Measurements from ENCODE around the gene MYRF. TPM values are rescaled to one million over a fixed set of nuclear protein-coding genes. Genes with fewer than 3 reads are reported as not detected.

The MYRF gene
- total RNA-seq, 4 donors from 2014 or later, result 0.11 to 0.83 (median 0.27) TPM; not detected in 1

DNA sequence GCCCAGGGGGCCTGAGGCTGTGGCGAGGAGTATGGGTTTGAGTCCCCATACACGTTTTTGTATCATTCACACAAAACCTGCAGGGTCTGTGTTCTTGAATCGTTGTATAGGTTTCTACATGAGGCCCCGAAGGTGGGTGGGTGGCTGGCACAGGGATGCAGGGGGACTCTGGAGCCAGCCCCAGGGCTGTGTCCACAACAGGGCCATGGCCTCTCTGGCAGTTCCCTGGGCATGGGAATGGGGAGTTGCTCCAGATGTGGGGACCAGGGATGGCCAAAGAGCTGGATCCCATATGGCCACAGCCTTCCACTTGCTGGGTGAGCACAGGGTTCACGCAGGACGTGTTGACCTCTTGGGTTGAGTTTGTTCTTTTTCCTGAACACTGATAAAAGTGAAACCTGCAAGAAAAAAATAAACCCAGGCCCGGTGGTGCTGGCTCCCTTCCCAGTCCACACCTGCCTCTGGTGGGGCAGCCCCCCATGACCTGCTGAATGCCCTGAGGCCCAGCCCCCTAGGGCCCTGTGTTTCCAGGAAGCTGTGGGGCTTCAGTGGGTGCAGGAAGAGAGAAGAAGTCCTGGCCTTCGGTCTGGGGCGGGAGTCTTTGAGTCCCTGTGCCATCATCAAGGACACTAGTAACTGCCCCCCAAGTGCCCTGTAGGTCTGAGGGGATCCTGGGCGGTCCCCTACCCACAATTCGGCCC lies 16.1 kb downstream of the MYRF start:
- Histone ChIP-seq H3K4me3 (replicated peaks in 1 of 3) (no peak overlapping the region), H3K27ac (no peak overlapping the region), H3K36me3 (no peaks in the 10 kb centered on the region), H3K9me3 (no peaks in the 10 kb centered on the region), H3K4me1 (peaks cover 0 to 5% of the 10 kb centered on the region in 2 donors), H3K27me3 (no peaks in the 10 kb centered on the region)
- 61 to 65% methylated on average over 8 to 9 of the region's 11 CpGs for WGBS, 2 donors
- no peak for TF ChIP-seq POLR2A (IDR thresholded peaks at IDR 0.05)
- TF ChIP-seq, protein P1, sequence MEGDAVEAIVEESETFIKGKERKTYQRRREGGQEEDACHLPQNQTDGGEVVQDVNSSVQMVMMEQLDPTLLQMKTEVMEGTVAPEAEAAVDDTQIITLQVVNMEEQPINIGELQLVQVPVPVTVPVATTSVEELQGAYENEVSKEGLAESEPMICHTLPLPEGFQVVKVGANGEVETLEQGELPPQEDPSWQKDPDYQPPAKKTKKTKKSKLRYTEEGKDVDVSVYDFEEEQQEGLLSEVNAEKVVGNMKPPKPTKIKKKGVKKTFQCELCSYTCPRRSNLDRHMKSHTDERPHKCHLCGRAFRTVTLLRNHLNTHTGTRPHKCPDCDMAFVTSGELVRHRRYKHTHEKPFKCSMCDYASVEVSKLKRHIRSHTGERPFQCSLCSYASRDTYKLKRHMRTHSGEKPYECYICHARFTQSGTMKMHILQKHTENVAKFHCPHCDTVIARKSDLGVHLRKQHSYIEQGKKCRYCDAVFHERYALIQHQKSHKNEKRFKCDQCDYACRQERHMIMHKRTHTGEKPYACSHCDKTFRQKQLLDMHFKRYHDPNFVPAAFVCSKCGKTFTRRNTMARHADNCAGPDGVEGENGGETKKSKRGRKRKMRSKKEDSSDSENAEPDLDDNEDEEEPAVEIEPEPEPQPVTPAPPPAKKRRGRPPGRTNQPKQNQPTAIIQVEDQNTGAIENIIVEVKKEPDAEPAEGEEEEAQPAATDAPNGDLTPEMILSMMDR (IDR thresholded peaks at IDR 0.05), result no peak
- intact Hi-C loops (cut with DNase I), result no loop called here
- DNase-seq, result no peak

DNA sequence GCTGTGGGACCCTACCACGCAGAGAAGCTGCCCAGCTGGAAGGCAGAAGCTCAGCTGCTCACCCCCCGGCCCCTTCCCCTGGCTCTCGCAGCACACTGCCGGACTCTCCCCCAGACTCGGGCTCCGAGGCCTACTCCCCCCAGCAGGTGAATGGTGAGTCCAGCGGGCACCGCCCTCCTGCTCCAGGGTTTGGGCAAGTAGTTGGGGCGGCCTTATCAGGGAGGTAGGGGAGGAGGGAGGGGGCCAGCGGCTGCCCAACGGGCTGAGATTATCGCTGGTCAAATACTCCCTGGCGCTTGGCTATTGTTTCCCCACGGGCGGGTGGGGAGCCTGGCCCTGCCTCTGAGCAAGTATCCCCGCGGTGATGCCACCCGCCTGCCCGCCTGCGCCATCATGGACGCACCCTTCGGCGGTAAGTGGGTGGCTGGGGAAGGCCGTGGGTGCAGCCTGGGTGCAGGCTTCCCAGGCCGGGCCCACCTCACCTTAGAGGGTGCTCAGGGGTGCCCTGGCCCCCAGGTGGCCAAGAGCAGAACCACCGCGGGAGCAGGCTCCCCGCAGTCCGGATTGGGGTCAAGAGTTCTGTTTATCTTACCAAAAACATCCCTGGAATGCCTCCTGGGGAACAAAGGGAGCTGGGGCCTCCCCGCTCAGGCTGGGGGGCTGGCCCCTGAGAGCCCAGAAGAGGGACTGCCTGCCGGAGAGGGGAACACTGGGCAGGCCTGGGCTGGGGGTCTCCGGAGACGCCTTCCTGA lies 16.9 kb downstream of the MYRF start:
- H3K27ac ChIP-seq, result no peak overlapping the region
- H3K4me1 ChIP-seq, result peaks cover 0 to 5% of the 10 kb centered on the region in 2 donors
- H3K4me3 ChIP-seq (replicated peaks in 1 of 3), result no peak overlapping the region
- intact Hi-C loops (cut with DNase I), result no loop called here
- 79 to 81% methylated on average over 9 to 10 of the region's 33 CpGs for WGBS, 2 donors
- TF ChIP-seq, protein P1 (IDR thresholded peaks at IDR 0.05), result no peak
- TF ChIP-seq POLR2A (IDR thresholded peaks at IDR 0.05), result no peak
- no peaks in the 10 kb centered on the region for H3K9me3 ChIP-seq
- DNase-seq, result no peak
- no peaks in the 10 kb centered on the region for H3K27me3 ChIP-seq
- H3K36me3 ChIP-seq, result no peaks in the 10 kb centered on the region

DNA sequence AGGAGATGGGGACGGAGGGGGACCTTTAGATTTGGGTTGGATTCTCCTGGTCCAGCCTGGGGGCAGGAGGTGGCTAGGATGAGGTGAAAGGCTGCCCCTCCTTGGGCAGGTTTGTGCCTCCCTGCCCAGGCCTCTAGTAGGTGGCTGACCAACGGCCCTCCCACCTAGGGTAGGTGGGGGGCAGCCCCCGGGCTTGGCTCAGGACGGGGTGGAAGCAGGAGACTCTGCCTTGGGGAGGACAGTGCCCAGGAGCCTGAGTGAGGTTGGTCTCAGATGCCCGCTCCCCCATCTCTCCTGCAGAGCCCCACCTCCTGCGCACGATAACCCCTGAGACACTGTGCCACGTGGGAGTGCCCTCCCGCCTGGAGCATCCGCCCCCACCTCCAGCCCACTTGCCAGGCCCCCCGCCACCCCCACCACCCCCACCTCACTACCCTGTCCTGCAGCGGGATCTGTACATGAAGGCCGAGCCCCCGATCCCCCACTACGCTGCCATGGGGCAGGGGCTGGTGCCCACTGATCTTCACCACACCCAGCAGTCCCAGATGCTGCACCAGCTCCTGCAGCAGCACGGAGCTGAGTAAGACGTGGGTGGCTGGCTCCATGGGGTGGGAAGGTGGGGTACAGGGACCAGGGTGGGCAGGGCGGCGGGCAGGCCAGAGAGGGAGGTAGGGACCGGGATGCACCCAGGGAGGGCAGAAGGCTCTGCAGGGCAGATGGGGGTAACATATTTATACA lies 17.7 kb downstream of the MYRF start:
- intact Hi-C loops (cut with DNase I), result no loop called here
- Histone ChIP-seq H3K27ac (no peak overlapping the region), H3K4me3 (replicated peaks in 1 of 3) (no peak overlapping the region)

DNA sequence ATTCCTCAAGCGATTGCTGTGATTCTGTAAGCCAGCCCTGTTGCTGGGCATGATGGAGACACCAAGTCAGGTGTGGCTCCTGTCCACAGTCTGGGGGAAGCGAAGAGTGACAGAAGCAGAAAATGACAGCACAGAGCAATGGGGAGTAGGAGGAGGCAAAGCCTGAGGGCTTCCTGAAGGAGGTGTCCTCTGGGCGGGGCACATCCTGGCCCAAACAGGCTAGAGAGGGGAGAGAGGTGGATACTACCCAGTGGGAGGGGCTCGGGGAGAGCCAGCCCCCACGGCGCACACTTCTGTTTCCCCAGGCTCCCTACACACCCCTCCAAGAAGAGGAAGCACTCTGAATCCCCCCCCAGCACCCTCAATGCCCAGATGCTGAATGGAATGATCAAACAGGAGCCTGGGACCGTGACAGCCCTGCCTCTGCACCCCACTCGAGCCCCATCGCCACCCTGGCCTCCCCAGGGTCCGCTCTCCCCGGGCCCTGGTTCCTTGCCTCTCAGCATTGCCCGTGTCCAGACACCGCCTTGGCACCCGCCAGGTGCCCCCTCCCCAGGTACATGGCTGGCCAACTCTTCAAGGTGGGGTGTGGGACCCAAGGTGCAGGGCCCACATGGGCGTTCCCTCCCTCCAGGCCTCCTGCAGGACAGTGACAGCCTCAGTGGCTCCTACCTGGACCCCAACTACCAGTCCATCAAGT lies 18.9 kb downstream of the MYRF start:
- no peak for DNase-seq
- intact Hi-C loops (cut with DNase I), result no loop called here
- Histone ChIP-seq H3K27ac (no peak overlapping the region), H3K9me3 (no peaks in the 10 kb centered on the region), H3K27me3 (no peaks in the 10 kb centered on the region), H3K36me3 (no peaks in the 10 kb centered on the region), H3K4me1 (peaks cover 0 to 5% of the 10 kb centered on the region in 2 donors), H3K4me3 (replicated peaks in 1 of 3) (no peak overlapping the region)
- no peak for TF ChIP-seq POLR2A (IDR thresholded peaks at IDR 0.05)
- TF ChIP-seq, protein P1 (IDR thresholded peaks at IDR 0.05), result no peak
- 88 to 90% methylated on average over 15 of the region's 15 CpGs for WGBS, 2 donors

More for the DNA sequence above, 17.7 kb downstream of the MYRF start:
- TF ChIP-seq, protein P1 (IDR thresholded peaks at IDR 0.05), result no peak
- TF ChIP-seq POLR2A (IDR thresholded peaks at IDR 0.05), result no peak
- H3K4me1 ChIP-seq, result peaks cover 0 to 5% of the 10 kb centered on the region in 2 donors
- H3K9me3 ChIP-seq, result no peaks in the 10 kb centered on the region
- no peaks in the 10 kb centered on the region for H3K27me3 ChIP-seq
- DNase-seq, result no peak
- H3K36me3 ChIP-seq, result no peaks in the 10 kb centered on the region
- 89 to 95% methylated on average over 12 to 19 of the region's 20 CpGs for WGBS, 2 donors

Measured in thyroid gland (tissue), 4 donors.